UCSD-AML1 (cell line): ENCODE data around the gene NEU2.
"Not testable (repeated sequence)": the region's sequence is repeated elsewhere in the genome, so short reads cannot be mapped to it uniquely, and the experiment has no call there.

ENCODE experiments used
- DNase-seq: peaks from one replicate; lab custom pipeline; 2025; ENCODE audit not compliant: unreplicated experiment; lab: John Stamatoyannopoulos, UW

Gene NEU2

DNA sequence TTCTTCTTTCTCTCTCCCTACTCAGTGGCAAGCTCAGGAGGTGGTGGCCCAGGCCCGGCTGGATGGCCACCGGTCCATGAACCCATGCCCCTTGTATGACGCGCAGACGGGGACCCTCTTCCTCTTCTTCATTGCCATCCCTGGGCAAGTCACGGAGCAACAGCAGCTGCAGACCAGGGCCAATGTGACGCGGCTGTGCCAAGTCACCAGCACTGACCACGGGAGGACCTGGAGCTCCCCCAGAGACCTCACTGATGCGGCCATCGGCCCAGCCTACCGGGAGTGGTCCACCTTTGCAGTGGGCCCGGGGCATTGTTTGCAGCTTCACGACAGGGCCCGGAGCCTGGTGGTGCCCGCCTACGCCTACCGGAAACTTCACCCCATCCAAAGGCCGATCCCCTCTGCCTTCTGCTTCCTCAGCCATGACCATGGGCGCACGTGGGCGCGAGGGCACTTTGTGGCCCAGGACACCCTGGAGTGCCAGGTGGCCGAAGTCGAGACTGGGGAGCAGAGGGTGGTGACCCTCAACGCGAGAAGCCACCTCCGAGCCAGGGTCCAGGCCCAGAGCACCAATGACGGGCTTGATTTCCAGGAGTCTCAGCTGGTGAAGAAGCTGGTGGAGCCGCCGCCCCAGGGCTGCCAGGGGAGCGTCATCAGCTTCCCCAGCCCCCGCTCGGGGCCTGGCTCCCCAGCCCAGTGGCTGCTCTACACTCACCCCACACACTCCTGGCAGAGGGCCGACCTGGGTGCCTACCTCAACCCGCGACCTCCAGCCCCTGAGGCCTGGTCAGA, 1.8 kb downstream of the NEU2 start:
- DNase-seq: no peak

DNA sequence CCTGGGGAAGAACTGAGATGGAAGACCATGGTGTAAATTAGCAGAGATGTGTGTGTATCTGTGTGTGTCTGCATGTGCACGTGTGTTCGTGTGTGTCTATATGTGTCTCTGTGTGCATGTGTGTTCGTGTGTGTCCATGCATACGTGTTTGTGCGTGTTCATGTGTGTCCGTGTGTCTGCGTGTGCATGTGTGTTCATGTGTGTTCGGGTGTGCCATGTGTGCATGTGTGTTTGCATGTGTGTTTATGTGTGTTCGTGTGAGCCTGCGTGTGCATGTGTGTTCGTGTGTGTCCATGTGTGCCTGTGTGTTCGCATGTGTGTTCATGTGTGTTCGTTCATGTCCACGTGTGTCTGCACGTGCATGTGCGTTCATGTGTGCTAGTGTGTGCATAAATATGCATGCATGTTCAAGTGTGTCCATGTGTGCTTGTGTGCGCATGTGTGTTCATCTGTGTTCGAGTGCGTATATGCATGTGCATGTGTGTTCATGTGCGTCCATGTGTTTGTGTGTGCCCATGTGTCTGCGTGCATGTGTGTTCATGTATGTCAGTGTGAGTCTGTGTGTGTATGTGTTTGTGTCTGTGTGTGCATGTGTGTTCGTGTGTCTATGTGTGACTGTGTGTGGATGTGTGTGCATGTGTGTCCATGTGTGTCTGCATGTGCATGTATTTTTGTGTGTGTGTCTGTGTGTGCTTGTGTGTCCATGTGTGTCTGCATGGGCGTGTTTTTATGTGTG, 3.1 kb downstream of the NEU2 start:
- no peak for DNase-seq

DNA sequence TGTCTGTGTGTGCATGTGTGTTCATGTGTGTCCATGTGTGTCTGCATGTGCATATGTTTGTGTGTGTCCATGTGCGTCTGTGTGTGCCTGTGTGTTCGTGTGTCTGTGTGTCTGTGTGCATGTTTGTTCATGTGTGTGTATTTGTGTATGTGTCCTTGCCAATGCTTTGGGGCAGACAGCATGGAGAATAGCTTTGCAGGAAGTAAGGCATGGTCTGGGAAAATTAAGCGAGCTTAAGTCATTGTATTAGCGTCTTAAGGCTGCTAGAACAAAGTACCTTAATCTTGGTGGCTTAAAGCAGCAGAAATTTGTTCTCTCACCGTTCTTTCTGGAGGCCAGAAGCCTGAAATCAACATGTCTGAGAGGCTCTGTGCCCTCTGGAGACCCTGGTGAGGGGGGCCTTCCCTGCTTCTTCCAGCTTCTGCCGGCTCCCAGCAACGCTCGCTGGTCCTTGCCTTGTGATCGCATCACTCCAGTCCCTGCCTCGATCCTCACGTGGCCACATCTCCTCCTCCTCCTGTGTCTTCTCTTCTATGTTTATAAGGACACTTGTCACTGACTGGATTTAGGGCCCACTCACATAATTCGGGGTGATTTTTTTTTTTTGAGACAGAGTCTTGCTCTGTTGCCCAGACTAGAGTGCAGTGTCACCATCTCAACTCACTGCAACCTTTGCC, 3.8 kb downstream of the NEU2 start:
- no peak for DNase-seq

DNA sequence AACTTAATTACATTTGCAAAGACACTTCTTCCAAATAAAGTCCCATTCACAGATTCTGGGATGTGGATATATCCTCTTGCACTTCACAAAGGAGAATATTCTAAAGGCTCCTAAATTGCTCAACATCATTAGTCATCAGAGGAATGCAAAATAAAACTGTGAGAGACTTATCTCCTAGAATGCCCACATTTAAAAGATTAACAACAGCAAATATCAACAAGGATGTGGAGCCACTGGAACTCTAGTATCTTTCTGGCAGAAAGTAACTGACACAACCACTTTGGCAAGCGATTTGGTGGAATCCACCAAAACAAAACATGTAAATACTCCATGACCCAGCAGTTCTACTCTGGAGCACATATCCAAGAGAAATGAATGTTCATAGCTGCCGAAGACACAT, 4.6 kb downstream of the NEU2 start:
- no peak for DNase-seq

DNA sequence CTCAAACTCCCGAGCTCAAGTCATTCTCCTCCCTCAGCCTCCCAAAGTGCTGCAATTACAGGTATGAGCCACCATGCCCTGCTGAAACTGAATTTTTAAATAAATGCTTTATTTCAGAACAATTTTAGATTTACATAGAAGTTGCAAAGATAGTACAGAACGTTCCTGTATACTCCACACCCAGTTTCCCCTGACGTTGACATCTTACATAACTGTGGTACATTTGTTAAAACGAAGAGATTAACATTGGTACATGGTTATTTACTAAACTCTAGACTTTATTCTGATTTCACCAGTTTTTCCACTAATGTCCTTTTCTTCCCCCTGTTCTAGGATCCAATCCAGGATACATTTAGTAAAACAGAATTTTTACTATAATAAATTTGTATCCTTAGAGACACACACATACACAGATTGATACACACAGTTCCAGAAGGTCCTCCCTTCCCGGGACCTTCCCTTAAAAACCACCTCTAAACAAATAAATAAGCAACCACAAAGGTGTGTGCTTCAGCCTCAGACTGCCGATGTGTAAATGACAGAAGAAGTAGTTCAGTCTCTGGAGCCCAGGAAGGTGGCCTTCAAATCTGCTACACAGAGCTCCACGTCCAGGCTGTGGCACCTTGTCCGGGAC, 6.9 kb downstream of the NEU2 start:
- no peak for DNase-seq

DNA sequence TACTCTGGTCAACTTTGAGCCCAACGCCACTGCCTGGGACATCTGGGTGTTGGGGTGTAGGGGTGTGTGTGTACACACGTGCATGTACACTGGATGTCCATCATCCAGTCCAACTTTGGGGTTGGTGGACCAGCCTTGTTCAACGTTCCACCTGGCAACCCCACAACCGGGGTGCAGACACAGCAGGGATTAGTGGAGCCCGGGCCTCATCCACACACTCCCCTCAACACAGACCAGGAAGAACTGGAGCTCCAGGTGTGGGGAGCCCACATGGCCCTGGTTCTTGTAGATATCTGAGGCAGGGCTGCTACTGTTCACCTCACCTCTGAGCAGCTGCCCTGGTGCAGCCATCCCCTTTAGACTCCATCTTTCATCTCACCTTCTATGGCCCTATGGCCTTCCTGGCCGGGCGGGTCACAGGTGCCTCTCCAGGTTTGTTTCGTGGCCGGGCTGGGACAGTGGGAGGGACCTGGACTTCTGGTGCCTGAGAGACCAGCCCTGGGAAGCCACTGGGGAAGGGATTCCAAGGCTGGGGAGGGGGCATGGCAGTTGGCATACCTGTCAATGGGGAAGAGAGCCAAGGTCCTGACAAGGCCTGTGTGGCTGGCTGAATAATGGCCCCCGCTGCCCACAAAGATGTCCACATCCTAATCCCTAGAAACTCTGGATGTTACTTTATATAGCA, 7.5 kb downstream of the NEU2 start:
- no peak for DNase-seq

DNA sequence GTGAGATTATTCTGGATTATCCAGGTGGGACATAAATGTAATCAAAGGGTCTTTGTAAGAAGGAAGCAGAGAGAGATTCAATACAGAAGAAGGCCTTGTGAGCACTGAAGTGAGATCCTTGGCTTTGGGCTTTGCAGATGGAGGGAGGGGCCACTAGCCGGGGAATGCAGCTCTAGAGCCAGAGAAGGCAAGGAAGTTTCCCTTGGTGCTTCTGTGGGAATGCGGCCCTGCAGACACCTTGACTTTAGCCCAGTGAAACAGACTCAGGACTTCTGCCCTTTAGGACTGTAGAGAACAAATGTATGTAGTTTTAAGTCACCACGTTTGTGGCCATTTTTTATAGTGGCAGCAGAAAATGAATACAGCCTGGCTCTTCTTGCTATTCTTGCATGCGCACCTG, 8.1 kb downstream of the NEU2 start:
- DNase-seq: no peak

DNA sequence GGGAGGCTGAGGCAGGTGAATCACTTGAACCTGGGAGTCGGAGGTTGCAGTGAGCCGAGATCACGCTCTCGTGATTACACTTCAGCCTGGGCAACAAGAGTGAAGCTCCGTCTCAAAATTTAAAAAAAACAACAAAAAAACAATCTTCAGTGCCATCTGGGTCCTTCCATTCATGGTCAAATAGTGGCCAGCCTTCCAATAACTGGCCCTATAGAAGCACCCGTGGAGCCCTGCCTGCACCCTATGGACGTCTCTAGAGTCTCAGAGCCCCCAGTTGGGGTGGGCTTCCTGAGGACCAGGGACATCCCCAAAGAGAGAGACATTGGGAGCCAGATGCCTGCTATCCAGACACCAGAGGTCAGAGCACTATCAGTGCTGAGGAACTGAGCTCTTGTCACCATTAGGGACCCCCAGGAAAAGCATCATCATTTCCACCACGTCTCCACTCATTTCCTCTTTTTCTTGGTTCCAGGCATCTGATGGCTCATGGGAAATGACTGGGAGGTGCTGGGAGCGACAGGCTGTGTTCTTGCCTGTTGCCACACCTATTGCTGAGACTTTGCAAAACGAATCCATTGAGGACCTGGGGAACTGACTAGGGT, 9.4 kb downstream of the NEU2 start:
- DNase-seq: peak; percentile 30

DNA sequence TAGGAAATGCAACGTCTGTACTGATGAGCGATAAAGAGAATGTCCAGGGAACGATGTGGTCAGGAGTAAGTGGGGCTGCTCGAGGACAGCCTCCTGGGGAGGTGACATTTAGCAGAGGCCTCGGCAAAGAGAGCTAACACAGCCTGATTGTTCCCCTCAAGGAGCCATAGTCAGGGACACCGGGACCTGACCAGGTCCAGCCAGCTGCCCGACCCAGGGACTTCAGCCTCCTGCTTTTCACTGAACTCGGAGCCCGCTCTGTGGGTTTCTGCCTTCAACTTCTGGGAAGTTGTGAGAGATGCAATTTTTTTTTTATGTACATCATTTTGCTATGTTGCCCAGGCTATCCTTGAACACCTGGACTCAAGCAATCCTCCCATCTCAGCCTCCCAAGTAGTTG, 10.1 kb downstream of the NEU2 start:
- no peak for DNase-seq

DNA sequence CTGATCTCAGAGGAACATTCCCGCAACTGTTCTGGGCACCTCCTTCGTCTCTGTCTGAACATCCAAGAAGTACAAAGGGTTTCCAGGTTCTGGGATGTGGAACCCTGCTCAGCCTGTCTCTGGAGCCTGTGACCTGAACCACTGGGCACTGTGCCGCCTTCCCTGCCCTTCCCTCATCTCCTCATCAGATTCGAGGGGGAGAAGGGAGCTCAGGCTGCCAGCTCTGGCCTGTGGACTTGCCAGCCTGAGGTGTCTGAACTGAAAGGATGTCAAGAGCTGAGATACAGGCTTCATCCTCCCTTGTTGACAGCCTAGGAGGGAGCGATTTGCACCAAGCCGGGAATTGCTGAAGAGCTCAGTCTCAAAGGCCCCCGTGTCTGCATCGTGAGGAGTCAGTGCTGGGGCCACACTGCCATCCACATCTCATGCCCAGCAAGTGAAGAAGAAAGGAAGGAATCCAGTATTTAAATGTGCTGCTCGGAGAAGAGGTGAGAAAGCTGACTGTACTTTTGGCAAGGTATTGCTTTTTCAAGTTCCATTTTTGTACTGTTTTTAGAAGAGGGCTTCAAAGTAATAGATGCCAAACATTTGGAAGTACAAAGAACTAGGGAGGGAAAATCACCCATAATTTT, 12.6 kb downstream of the NEU2 start:
- no peak for DNase-seq

DNA sequence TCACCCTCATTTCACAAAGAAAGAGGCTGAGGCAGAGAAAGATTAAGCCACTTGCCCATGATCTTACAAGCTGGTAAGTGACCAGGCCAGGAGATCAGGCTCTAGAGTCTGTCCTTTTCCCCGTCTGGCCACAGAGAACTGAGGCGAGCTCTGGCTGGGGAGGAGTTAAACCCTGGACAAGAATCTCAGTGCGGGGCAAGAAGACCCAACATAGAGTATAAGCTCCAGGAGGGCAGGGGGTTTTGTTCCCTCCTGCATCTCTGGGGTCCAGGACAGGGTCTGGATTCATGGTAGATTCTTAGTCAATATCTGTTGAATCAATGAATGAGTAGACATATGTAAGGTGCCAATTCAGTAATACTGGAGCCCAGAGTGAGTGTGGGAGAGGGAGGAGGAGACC, 14.7 kb downstream of the NEU2 start:
- DNase-seq: no peak

DNA sequence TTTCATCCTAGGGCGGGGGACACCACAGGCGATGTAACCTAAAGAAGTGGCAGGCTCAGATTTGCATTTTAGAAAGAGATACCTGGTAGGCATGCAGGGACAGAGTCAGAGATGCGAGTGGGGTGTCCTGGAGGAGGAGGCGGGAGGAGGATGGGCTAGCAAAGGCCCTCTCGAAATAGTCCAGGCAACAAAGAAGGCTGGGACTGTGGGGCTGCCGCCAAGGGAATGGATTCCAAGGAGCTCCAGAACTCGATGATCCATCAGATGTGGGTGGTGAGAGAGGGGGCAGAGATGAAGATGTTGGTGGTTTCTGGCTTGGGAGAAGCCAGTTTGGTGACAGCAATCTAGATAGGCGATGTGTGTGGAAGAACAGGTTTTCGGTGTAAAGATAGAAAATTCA, 15.2 kb downstream of the NEU2 start:
- DNase-seq: no peak

DNA sequence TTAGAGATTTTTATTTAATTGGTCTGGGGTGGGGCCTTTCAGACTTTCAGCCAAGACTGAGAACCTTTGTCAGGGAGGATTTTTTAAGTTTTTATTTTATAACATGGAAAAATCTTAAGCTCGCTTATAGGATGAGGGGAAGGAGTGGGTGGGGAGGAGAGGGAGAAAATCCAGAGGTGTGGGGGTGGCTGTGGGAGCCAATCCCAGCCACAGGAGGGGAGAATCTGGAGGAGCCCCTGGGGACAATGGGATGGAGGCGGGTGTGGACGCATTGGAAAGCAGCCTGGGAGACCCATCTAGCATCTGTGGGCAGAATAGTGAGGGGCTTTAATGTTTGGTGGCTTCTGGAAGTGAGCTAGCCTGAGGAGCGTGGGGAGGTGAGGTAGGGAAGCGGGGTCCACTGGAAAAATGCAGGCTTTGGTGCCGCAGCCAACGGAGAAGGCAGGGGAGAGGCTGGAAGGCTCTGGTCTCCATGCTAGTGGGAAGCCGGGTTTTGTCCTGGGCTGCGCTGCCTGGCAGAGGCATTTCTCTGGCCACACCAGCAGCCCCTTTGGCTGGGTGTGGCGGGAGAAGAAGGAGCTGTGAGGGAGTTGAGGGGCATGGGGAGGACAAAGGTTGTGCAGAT, 16.2 kb downstream of the NEU2 start:
- DNase-seq: no peak

DNA sequence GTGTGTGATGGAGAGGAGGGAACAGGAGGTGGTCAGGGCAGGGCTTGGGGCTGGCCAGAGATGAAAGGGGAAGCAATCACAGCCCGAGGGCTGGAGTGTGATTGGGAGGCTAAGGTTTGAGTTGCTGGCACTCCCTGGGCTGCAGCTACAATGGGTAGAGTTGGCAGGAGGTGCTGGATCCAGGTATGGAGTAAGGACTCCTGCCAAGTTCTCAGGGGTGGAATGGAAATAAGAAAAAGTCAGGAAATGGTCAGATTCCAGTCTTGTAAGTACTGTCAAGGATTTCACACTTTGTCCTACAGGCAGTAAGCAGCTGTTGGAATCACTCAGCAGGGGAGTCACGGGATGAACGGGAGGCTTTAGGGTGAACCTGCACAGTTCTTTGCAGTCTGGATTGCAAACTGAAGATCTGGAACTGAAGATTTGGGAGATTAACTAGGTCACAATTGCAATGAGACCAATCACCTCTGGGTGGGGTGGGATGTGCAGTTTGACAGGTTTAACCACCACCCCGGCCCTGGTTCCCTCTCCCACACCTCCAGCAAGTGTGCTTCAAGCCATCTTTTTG, 16.8 kb downstream of the NEU2 start:
- no peak for DNase-seq

DNA sequence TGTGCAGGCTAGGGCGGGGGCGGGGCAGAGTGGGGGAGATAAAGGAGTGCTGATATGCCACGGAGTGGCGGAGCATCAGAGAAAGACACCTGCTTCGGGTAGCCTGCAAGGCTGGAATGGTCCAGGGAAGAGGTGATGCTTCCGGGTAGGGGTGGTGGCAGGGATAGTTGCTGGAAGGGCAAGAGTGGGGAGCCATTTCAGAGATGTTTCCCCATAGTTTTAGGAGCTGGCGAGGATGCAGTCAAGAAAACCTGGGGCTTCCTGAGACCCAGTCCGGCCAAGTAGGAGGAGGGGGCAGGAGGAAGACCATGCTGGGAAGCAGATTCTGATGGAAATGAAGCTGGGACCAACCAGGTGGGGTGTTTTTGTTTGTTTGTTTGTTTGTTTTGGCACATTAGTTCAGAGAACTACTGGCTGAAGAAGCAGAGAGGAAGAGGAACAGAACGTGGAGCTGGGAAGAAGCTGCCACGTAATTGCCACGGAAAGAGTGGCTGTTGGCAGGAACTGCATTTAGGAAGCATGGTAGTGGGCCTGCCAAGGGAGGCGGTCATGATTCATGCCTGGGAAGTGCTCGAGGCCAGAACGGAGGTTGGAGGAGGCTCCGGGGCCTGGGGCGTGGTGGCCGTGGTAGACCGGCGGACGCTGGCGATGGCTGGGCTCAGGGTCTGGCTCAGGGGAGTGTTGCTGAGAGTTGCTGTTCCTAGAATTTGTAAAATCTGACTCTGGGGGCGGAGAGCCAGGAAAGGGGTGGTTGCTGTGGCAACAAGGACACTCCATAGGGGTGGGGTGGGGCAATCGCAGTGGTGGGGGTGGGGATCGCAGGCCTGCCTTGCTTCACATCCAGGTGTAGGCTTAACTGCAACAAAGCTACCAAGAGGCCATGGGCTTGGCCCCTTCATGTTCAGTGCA, 19.0 kb downstream of the NEU2 start:
- DNase-seq: peak; percentile 68

DNA sequence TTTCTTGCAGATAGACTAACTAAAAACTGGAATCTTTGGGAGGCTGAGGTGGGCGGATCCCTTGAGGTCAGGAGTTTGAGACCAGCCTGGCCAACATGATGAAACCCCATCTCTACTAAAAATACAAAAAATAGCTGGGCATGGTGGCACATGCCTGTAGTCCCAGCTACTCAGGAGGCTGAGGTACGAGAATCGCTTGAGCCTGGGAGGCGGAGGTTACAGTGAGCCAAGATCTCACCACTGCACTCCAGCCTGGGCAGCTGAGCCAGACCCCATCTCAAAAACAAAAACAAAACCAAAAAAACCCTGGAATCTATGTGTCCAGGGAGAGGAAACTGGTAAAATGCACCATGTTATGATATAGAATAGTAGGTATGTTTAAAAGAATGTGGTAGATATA, 20.0 kb downstream of the NEU2 start:
- not testable (repeated sequence) for DNase-seq

DNA sequence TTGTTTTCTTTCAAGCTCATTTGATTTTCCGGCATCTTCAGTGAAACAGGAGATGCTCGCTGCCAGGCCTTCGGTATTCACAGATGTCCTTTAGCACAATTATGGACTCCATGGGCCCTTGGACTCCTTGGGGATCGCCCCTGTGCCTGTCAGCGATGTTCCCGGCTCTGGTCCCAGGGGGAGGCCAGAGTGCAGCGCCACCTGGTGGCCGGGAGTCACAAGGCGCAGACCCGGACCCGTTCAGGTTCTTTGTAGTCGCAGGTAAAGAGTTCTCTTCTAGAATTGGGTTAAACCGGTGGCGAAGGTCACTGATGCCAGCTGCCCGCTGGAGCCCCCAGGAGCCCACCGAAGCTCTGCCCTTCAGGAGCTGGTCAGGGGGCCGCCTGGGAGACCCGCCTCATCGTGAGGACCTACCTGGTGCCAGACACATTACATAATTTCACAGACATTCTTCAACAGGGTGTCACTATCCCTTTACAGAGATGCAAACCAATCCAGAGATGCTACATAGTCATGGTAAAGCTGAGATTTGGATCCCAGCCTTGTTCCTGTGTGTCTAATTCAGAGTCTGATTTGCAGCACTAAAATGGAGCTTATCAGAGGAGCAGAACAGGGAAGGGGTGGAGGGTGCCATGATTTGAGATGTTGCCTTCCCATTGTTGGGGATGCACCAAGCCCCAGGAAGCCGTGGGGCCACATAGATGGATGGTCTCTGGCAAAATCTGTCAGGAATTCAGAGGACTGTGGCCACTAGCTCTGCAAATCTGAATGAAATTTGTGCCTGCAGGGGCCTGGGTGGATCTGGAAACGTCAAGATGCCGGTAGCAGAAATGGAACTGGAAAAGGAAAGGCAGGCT, 21.7 kb downstream of the NEU2 start:
- peak; percentile 63 for DNase-seq
